Neural progenitor cell (in vitro differentiated cells): Measurements from ENCODE around the gene HSPB8. TPM values are rescaled to one million over a fixed set of nuclear protein-coding genes. Genes with fewer than 3 reads are reported as not detected.

Source experiments
- DNase-seq: peaks from one replicate; pipeline ENCODE4 v3.0.0-alpha.2; 2016; ENCODE audit warnings: low spot score
- H2AFZ ChIP-seq: fragments of 200-600 bp; sonication (generic); replicated peaks from 2 replicates; pipeline ENCODE4 v1.6.1; 2016; ENCODE audit warnings: antibody characterized with exemption
- H3F3A ChIP-seq: fragments of 200-600 bp; sonication (generic); 2 replicates; pipeline ENCODE4 v1.6.1; 2016; ENCODE audit warnings: antibody characterized with exemption, low read depth
- H3K27ac ChIP-seq: fragments of 200-600 bp; sonication (generic); 2 replicates; pipeline ENCODE4 v1.5.1; 2016; ENCODE audit warnings: mild to moderate bottlenecking
- H3K27me3 ChIP-seq: fragments of 200-600 bp; sonication (generic); 2 replicates; pipeline ENCODE4 v1.6.1; 2016; ENCODE audit warnings: mild to moderate bottlenecking, moderate library complexity
- H3K36me3 ChIP-seq: fragments of 200-600 bp; sonication (generic); 2 replicates; pipeline ENCODE4 v1.5.1; 2016
- H3K4me1 ChIP-seq: fragments of 200-600 bp; sonication (generic); 2 replicates; pipeline ENCODE4 v1.6.1; 2016; ENCODE audit warnings: mixed run types
- H3K4me2 ChIP-seq: fragments of 200-600 bp; sonication (generic); 2 replicates; pipeline ENCODE4 v1.6.1; 2016
- H3K4me3 ChIP-seq: fragments of 200-600 bp; sonication (generic); 2 replicates; pipeline ENCODE4 v1.5.1; 2016
- H3K79me2 ChIP-seq: fragments of 200-600 bp; sonication (generic); 2 replicates; pipeline ENCODE4 v1.6.1; 2016; ENCODE audit warnings: low read depth
- H3K9ac ChIP-seq: fragments of 200-600 bp; sonication (generic); 2 replicates; pipeline ENCODE4 v1.6.1; 2016
- H3K9me3 ChIP-seq: fragments of 200-600 bp; sonication (generic); 2 replicates; pipeline ENCODE4 v1.5.1; 2016; ENCODE audit warnings: low read depth
- H4K20me1 ChIP-seq: fragments of 200-600 bp; sonication (generic); 2 replicates; pipeline ENCODE4 v1.6.1; 2016; ENCODE audit warnings: low read depth
- H3K27ac Mint-ChIP-seq: 3 replicates; pipeline ENCODE4 v1.8.0; 2021; ENCODE audit warnings: mixed read lengths
- H3K27me3 Mint-ChIP-seq: 2 replicates; pipeline ENCODE4 v1.8.0; 2022; ENCODE audit warnings: low read depth, mild to moderate bottlenecking, inconsistent platforms, moderate library complexity, mixed read lengths; ENCODE audit not compliant: insufficient read depth
- H3K36me3 Mint-ChIP-seq: 3 replicates; pipeline ENCODE4 v1.8.0; 2021; ENCODE audit warnings: mixed read lengths
- H3K4me1 Mint-ChIP-seq: 3 replicates; pipeline ENCODE4 v1.8.0; 2021; ENCODE audit warnings: mixed read lengths
- H3K4me3 Mint-ChIP-seq: 3 replicates; pipeline ENCODE4 v1.8.0; 2021; ENCODE audit warnings: mild to moderate bottlenecking, moderate library complexity, mixed read lengths
- H3K9me3 Mint-ChIP-seq: 3 replicates; pipeline ENCODE4 v1.8.0; 2020; ENCODE audit warnings: mixed read lengths
- EZH2 ChIP-seq: fragments of 200-600 bp; sonication (generic); IDR thresholded peaks from 2 replicates; pipeline ENCODE4 v1.6.1; 2017; ENCODE audit warnings: antibody characterized with exemption, mild to moderate bottlenecking, moderate library complexity
- EZH2phosphoT487 ChIP-seq: fragments of 200-600 bp; sonication (generic); IDR thresholded peaks from 2 replicates; pipeline ENCODE4 v1.6.1; 2017; ENCODE audit warnings: antibody characterized with exemption
- total RNA-seq: library from RNA; depleted of rRNA; stranded (reverse); fragments of >200 nt; gene quantifications from 2 replicates; pipeline ENCODE4 v1.2.3, GENCODE V29; 2015; ENCODE audit warnings: low replicate concordance
- TF ChIP-seq, protein P1 (sequence below): fragments of 200-600 bp; sonication (generic); IDR thresholded peaks from 2 replicates; pipeline ENCODE4 v1.5.1; 2017; ENCODE audit warnings: antibody characterized with exemption, mild to moderate bottlenecking

HSPB8 gene
- total RNA-seq, 1 donor from 2014 or later, result not detected

DNA sequence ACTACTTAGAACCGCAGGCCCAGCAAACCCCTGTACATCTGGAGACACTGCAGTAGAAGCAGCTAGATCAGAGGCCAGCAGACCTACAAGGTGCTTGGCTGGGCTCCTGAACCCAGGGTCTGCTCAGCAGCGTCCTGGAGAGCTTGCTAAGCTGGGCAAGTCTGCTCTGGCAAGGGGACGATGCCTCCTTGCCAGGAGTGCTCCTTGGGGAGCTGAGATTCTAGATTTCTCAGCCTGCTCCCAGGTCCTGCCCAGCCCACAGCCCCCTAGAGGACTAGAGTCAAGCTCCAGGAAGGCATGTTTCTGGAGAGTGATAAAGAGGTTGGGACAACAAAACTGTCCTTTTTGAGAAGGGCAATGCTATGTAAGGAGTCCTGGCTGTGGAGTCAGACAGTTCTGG, 60.3 kb downstream of the HSPB8 start:
- Histone ChIP-seq H2AFZ (no peak overlapping the region), H3K4me3 (no peak overlapping the region)
- H3K27ac Mint-ChIP-seq, result no peak overlapping the region

DNA sequence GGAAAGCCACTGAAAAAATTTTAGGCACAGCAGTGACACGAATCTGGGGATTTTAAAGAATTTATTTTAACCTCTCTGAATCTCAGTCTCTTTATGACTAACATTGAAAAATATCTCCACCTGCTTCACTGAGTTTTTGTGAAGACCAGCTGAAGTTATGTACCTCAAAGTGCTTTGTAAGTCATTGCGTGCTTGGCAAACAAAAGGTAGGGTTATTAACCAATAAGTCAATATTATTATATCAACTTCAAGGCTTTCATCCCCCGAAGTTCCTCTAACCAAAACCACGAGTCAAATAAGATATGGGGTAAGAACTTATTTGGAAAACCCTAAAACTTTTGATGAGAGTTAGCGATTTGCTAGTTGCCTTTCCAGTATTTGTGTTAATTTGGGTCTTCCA, 62.3 kb downstream of the HSPB8 start:
- H4K20me1 ChIP-seq, result no peaks in the 10 kb centered on the region
- H3K9me3 ChIP-seq, result no peaks in the 10 kb centered on the region
- Mint-ChIP-seq H3K4me1 (peaks cover 12% of the 10 kb centered on the region), H3K9me3 (peaks cover 5% of the 10 kb centered on the region), H3K27ac (no peak overlapping the region), H3K36me3 (no peaks in the 10 kb centered on the region), H3K27me3 (peaks cover 6% of the 10 kb centered on the region), H3K4me3 (no peak overlapping the region)
- no peak overlapping the region for H3K27ac ChIP-seq
- H3K9ac ChIP-seq, result no peak overlapping the region
- no peak overlapping the region for H3K4me2 ChIP-seq
- DNase-seq, result no peak
- no peak for TF ChIP-seq EZH2phosphoT487
- TF ChIP-seq, protein P1, sequence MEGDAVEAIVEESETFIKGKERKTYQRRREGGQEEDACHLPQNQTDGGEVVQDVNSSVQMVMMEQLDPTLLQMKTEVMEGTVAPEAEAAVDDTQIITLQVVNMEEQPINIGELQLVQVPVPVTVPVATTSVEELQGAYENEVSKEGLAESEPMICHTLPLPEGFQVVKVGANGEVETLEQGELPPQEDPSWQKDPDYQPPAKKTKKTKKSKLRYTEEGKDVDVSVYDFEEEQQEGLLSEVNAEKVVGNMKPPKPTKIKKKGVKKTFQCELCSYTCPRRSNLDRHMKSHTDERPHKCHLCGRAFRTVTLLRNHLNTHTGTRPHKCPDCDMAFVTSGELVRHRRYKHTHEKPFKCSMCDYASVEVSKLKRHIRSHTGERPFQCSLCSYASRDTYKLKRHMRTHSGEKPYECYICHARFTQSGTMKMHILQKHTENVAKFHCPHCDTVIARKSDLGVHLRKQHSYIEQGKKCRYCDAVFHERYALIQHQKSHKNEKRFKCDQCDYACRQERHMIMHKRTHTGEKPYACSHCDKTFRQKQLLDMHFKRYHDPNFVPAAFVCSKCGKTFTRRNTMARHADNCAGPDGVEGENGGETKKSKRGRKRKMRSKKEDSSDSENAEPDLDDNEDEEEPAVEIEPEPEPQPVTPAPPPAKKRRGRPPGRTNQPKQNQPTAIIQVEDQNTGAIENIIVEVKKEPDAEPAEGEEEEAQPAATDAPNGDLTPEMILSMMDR, result no peak
- no peak for TF ChIP-seq EZH2
- H3K4me1 ChIP-seq, result peaks cover 7% of the 10 kb centered on the region
- no peaks in the 10 kb centered on the region for H3F3A ChIP-seq
- no peaks in the 10 kb centered on the region for H3K79me2 ChIP-seq
- no peaks in the 10 kb centered on the region for H3K27me3 ChIP-seq
- H3K4me3 ChIP-seq, result no peak overlapping the region
- no peaks in the 10 kb centered on the region for H3K36me3 ChIP-seq
- no peak overlapping the region for H2AFZ ChIP-seq

More for the DNA sequence above, 60.3 kb downstream of the HSPB8 start:
- H3K36me3 Mint-ChIP-seq, result no peaks in the 10 kb centered on the region
- H3K4me3 Mint-ChIP-seq, result no peak overlapping the region
- H3K4me1 Mint-ChIP-seq, result peaks cover 21% of the 10 kb centered on the region
- Histone ChIP-seq H3K27me3 (no peaks in the 10 kb centered on the region), H3K36me3 (no peaks in the 10 kb centered on the region), H3K27ac (no peak overlapping the region), H3K4me2 (no peak overlapping the region), H3K9ac (no peak overlapping the region), H3F3A (no peaks in the 10 kb centered on the region), H3K9me3 (no peaks in the 10 kb centered on the region), H3K79me2 (no peaks in the 10 kb centered on the region), H3K4me1 (peaks cover 7% of the 10 kb centered on the region), H4K20me1 (no peaks in the 10 kb centered on the region)
- no peak for DNase-seq
- peaks cover 5% of the 10 kb centered on the region for H3K9me3 Mint-ChIP-seq
- TF ChIP-seq EZH2 (no peak), EZH2phosphoT487 (no peak)
- TF ChIP-seq, protein P1, result no peak
- peaks cover 10% of the 10 kb centered on the region for H3K27me3 Mint-ChIP-seq

DNA sequence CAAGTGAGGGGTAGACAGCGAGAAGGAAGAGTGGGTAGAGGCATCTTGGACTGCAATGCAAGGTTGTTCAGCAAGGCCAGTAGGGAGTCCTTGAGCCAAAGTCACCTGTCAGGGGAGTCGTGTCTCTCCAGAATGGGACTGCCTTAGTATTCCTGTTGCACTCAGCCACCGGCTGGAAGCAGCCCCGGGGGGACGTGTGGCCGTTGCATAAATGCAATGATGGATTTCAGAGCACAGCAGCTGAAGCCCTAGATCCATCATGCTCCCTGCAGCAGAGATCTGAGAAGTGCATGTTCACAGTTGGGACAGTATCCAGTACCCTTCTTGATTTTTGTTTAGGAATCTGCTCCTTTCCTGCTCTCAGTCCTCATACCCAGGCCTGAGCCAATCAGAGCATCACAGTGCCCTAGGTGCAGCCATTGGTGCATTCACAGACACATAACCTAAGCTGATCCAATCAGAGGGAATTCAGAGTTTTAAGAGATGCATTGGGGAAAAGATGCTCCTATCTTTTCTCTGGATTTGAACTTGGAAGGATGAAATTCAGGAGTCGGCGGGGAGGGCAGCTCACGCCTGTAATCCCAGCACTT, 62.9 kb downstream of the HSPB8 start:
- Histone ChIP-seq H3F3A (no peaks in the 10 kb centered on the region), H3K4me3 (no peak overlapping the region), H3K9me3 (no peaks in the 10 kb centered on the region), H3K27ac (no peak overlapping the region), H3K9ac (no peak overlapping the region), H3K4me2 (no peak overlapping the region), H4K20me1 (no peaks in the 10 kb centered on the region), H3K36me3 (no peaks in the 10 kb centered on the region), H3K27me3 (no peaks in the 10 kb centered on the region), H3K79me2 (no peaks in the 10 kb centered on the region), H2AFZ (no peak overlapping the region), H3K4me1 (peaks cover 2% of the 10 kb centered on the region)
- Mint-ChIP-seq H3K4me1 (peaks cover 6% of the 10 kb centered on the region), H3K4me3 (no peak overlapping the region), H3K36me3 (no peaks in the 10 kb centered on the region), H3K27ac (no peak overlapping the region), H3K27me3 (peaks cover 3% of the 10 kb centered on the region), H3K9me3 (peaks cover 5% of the 10 kb centered on the region)
- no peak for DNase-seq
- TF ChIP-seq EZH2 (no peak), EZH2phosphoT487 (no peak)
- TF ChIP-seq, protein P1, result no peak

Other genes starting within 250 kb of the HSPB8 start
- gene SRRM4, start 197.4 kb upstream of the HSPB8 start, total RNA-seq, result 0.07 and 0.34 TPM in 2 replicates
- 0.28 and 4.6 TPM in 2 replicates for gene CCDC60, start 155.8 kb downstream of the HSPB8 start, total RNA-seq